Measurements from ENCODE around the gene DGAT2.
A peak's percentile ranks its signal among the peaks of the same experiment; 100 is the strongest.

DGAT2 gene

GRCh38 chr11:75757651-75758050 lies 10.9 kb upstream of the DGAT2 start:
- no peak for DNase-seq

- no peak for DNase-seq
These were observed 8.7 kb upstream of the DGAT2 start for GRCh38 chr11:75759832-75760231.

GRCh38 chr11:75760243-75760642 lies 8.3 kb upstream of the DGAT2 start:
- no peak for DNase-seq

GRCh38 chr11:75760710-75761493 lies 7.7 kb upstream of the DGAT2 start:
- no peak for DNase-seq

GRCh38 chr11:75762158-75762557 lies 6.4 kb upstream of the DGAT2 start:
- no peak for DNase-seq

- DNase-seq = no peak
These were observed 5.7 kb upstream of the DGAT2 start for GRCh38 chr11:75762885-75763284.

- DNase-seq = no peak
These were observed 4.7 kb upstream of the DGAT2 start for GRCh38 chr11:75763846-75764245.

GRCh38 chr11:75765116-75765515 lies 3.5 kb upstream of the DGAT2 start:
- no peak for DNase-seq

- no peak for DNase-seq
These were observed 1.9 kb upstream of the DGAT2 start for GRCh38 chr11:75766443-75767227.

- DNase-seq = no peak
These were observed 1.4 kb upstream of the DGAT2 start for GRCh38 chr11:75767228-75767572.

GRCh38 chr11:75767793-75768111 lies 826 bp upstream of the DGAT2 start:
- DNase-seq = no peak

GRCh38 chr11:75768909-75769771 lies 562 bp downstream of the DGAT2 start:
- DNase-seq = peak; percentile 7

GRCh38 chr11:75770102-75770501 lies 1.5 kb downstream of the DGAT2 start:
- no peak for DNase-seq

GRCh38 chr11:75771646-75772410 lies 3.2 kb downstream of the DGAT2 start:
- no peak for DNase-seq

GRCh38 chr11:75773595-75774353 lies 5.2 kb downstream of the DGAT2 start:
- DNase-seq = no peak

GRCh38 chr11:75775056-75775455 lies 6.5 kb downstream of the DGAT2 start:
- DNase-seq = no peak

- no peak for DNase-seq
These were observed 8.0 kb downstream of the DGAT2 start for GRCh38 chr11:75776546-75776945.

GRCh38 chr11:75777461-75778110 lies 9.0 kb downstream of the DGAT2 start:
- no peak for DNase-seq

GRCh38 chr11:75778962-75779361 lies 10.4 kb downstream of the DGAT2 start:
- no peak for DNase-seq

- DNase-seq = no peak
These were observed 11.4 kb downstream of the DGAT2 start for GRCh38 chr11:75779960-75780359.

- no peak for DNase-seq
These were observed 12.3 kb downstream of the DGAT2 start for GRCh38 chr11:75780888-75781287.

Data from CD4-positive, alpha-beta T cell treated with Interleukin-6 for 4 hours (primary cell).